ENCODE measurements around the gene GDPGP1. TPM values are rescaled to one million over a fixed set of nuclear protein-coding genes. Genes with fewer than 3 reads are reported as not detected.

The GDPGP1 gene
- total and polyA plus RNA-seq, 12 donors = 3.0 to 16.3 (median 13.0) TPM

- WGBS, 2 donors = 50 to 69% methylated on average over 8 of the region's 8 CpGs
- H3K9me3 ChIP-seq = no peaks in the 10 kb centered on the region
- H3K36me3 ChIP-seq = peaks cover 0 to 25% (median 0%) of the 10 kb centered on the region in 9 donors
- peaks cover 10 to 65% (median 42%) of the 10 kb centered on the region in 9 donors for H3K4me1 ChIP-seq
- no peaks in the 10 kb centered on the region for H3K27me3 ChIP-seq
- TF ChIP-seq CTCF (IDR thresholded peaks at IDR 0.05) = no peak
- peak in 5 of 8 donors; percentile 33 to 57 (median 46) for ATAC-seq
- no peak overlapping the region for H3K27ac ChIP-seq
- peak in 1 of 2 donors; percentile 67 for DNase-seq
- intact Hi-C loops (cut with DNase I) = loop anchor here in 1 of 10 donors (5.0 kb wide), 1 partner anchor 48 kb away; no protein-coding TSS in a partner anchor
- no peak overlapping the region for H3K4me3 ChIP-seq
Measured at GRCh38 chr15:90210593-90210992, 23.4 kb upstream of the GDPGP1 start.

- H3K4me3 ChIP-seq = no peak overlapping the region
- DNase-seq (no peak), ATAC-seq (peak in 4 of 8 donors; percentile 3 to 39 (median 22))
- peak overlapping the region in 2 of 10 donors; percentile 15 to 66 for H3K27ac ChIP-seq
- no peaks in the 10 kb centered on the region for H3K9me3 ChIP-seq
- intact Hi-C loops (cut with DNase I) = loop anchor here in 1 of 10 donors (5.0 kb wide), 1 partner anchor 49 kb away; no protein-coding TSS in a partner anchor
- peaks cover 10 to 61% (median 39%) of the 10 kb centered on the region in 9 donors for H3K4me1 ChIP-seq
- no peaks in the 10 kb centered on the region for H3K27me3 ChIP-seq
- no peak for TF ChIP-seq CTCF (IDR thresholded peaks at IDR 0.05)
- 89% methylated on average over 9 of the region's 9 CpGs for WGBS, 2 donors
- peaks cover 0 to 25% (median 0%) of the 10 kb centered on the region in 9 donors for H3K36me3 ChIP-seq
Measured at GRCh38 chr15:90211009-90211408, 23.0 kb upstream of the GDPGP1 start.

DNA sequence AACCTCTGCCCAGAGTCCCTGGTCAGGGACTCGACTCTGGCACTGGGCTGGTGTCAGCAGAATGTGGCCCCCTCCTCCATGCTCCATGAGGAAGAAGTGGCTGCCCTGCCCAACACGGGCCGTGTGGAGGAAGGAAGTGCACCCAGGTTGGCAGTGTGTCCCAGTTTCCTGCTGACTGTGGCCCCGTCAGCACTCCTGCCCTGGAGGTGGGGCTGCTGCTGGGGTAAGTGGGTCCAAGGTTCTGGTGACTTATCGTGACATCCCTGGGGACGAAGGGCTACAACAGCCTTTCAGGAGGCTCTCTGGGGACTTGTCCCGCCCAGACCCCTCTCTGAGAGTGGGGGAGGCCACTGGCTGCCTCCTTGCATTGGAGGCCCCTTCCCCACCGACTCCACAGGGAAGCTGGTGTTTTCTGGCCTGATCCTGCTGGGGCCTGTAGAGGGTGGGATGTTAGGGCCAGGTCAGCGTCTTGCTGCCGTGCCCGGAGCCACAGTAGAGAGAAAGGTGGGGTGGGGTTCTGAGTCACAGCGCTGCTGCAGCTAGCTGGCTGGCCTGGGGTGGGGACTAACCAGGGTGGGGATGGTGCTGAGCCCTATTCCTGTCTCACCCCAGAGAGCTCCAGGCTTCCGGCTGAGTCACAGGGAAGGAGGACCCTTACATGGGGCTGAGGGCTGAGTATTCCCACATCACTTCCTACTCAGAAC lies 22.4 kb upstream of the GDPGP1 start:
- Histone ChIP-seq H3K27me3 (no peaks in the 10 kb centered on the region), H3K36me3 (peaks cover 0 to 25% (median 0%) of the 10 kb centered on the region in 9 donors), H3K4me1 (peaks cover 10 to 55% (median 33%) of the 10 kb centered on the region in 9 donors), H3K27ac (peak overlapping the region in 1 of 10 donors; percentile 66), H3K9me3 (no peaks in the 10 kb centered on the region), H3K4me3 (no peak overlapping the region)
- intact Hi-C loops (cut with DNase I) = loop anchor here in 1 of 10 donors (5.0 kb wide), 1 partner anchor 49 kb away; no protein-coding TSS in a partner anchor
- no peak for TF ChIP-seq CTCF (IDR thresholded peaks at IDR 0.05)
- DNase-seq (no peak), ATAC-seq (peak in 6 of 8 donors; percentile 24 to 62 (median 42))
- WGBS, 2 donors = 50 to 74% methylated on average over 13 of the region's 13 CpGs

GRCh38 chr15:90212221-90213098 lies 21.5 kb upstream of the GDPGP1 start:
- H3K9me3 ChIP-seq = no peaks in the 10 kb centered on the region
- no peak for TF ChIP-seq CTCF (IDR thresholded peaks at IDR 0.05)
- WGBS, 2 donors = 78 to 84% methylated on average over 35 of the region's 35 CpGs
- peaks cover 7 to 52% (median 26%) of the 10 kb centered on the region in 9 donors for H3K4me1 ChIP-seq
- H3K27me3 ChIP-seq = no peaks in the 10 kb centered on the region
- H3K27ac ChIP-seq = no peak overlapping the region
- ATAC-seq (peak in 2 of 8 donors; percentile 8 to 18), DNase-seq (no peak)
- no peak overlapping the region for H3K4me3 ChIP-seq
- intact Hi-C loops (cut with DNase I) = loop anchor here in 1 of 10 donors (5.0 kb wide), 1 partner anchor 50 kb away; no protein-coding TSS in a partner anchor
- H3K36me3 ChIP-seq = peaks cover 0 to 32% (median 0%) of the 10 kb centered on the region in 9 donors

Data from heart right ventricle (tissue), 16 donors.